ENCODE data around the gene CFL2.

DNA sequence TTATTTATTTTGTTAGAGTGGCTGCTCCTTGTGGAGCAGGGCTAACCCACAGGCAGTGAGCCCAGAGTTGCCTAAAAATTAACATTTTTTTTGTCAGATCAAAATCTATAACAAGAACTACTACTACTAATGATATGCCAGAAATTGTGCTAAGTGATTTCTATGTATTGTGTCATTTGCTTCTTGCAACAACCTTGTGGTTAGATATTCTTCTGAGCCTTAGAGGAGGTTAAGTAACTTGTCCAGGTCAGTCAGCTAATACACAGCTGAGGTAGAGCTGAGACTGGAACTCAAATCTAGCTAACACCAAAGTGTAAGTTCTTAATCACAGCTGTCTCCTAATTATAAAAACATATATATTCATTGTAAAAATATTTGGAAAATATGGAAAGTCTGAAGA lies 29.8 kb downstream of the CFL2 start:
- TF ChIP-seq CTCF (IDR thresholded peaks at IDR 0.05) (no peak), POLR2A (IDR thresholded peaks at IDR 0.05) (no peak)

All from body of pancreas (tissue), 4 donors.